ENCODE measurements around the gene RUNX1. TPM values are rescaled to one million over a fixed set of nuclear protein-coding genes. Genes with fewer than 3 reads are reported as not detected.

Gene RUNX1
- total and polyA plus RNA-seq, 2 donors (not counting 3 experiments of a cell fraction or from before 2014, with no cell fraction given): 4.6 to 17.9 TPM

DNA sequence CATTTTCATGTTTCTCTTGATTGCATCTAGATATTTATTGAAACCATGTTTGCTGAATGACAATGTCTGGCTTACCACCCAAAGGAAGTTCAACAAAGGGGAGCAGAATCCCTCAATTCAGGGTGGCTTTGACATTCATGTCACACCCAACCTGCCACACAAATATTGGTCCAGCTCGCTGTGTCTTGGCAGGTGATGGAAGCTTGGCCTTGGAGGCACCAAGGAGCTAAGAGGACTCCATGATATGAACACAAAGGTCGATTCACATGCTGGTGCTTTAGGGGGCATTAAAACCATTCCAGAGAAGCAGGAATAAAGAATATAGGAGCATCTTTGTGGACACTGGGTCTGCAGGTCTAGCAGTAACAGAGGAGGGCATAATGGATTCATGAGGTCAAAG lies 114.8 kb downstream of the RUNX1 start:
- Histone ChIP-seq H3K27me3 (ENCODE audit: control insufficient read depth in 2 of 2, insufficient read depth in 2 of 2, low read length in 2 of 2) (peaks cover 15 to 20% of the 10 kb centered on the region in 2 experiments), H3K9me3 (replicated peaks; ENCODE audit: control insufficient read depth, insufficient read depth, low read length) (no peaks in the 10 kb centered on the region), H3K4me3 (replicated peaks in 1 of 3; ENCODE audit: insufficient read depth in 1 of 3, low read depth in 1 of 3, low read length in 3 of 3) (no peak overlapping the region), H3K4me2 (ENCODE audit: insufficient read depth, low read length) (no peak overlapping the region), H3K36me3 (ENCODE audit: control insufficient read depth in 2 of 2, extremely low read depth in 1 of 2, insufficient read depth in 2 of 2, low read length in 2 of 2) (no peaks in the 10 kb centered on the region), H3K4me1 (ENCODE audit: control insufficient read depth, extremely low read depth, insufficient read depth, low read length) (peaks cover 11% of the 10 kb centered on the region), H4K20me1 (replicated peaks; ENCODE audit: control insufficient read depth, extremely low read depth, insufficient read depth, low read length) (no peaks in the 10 kb centered on the region), H2AFZ (ENCODE audit: low read depth, low read length) (no peak overlapping the region), H3K27ac (ENCODE audit: insufficient read depth, low read depth, low read length) (no peak overlapping the region), H3K79me2 (ENCODE audit: control insufficient read depth, insufficient read depth, low read length) (no peaks in the 10 kb centered on the region), H3K9ac (replicated peaks; ENCODE audit: extremely low read depth, insufficient read depth, low read length) (no peak overlapping the region), H3K9me1 (replicated peaks; ENCODE audit: control insufficient read depth, extremely low read depth, insufficient read depth, low read length) (no peaks in the 10 kb centered on the region)
- ChIA-PET CTCF (interaction anchor here (1.2 to 1.8 kb wide), 5 partner anchors 12 to 906 kb away, joined by 3 to 4 read pairs (median 3); no protein-coding TSS in a partner anchor), POLR2A (no interaction called here)
- DNase-seq (ENCODE audit: low read depth, low spot score) (no peak), FAIRE-seq (no peak)
- intact Hi-C loops (cut with micrococcal nuclease) (no loop called here), dilution Hi-C loops (cut with MboI; ENCODE audit: extremely low pct_ligation_motif_present, low sequenced_read_pairs) (no loop called here)
- BruUV-seq (replicated peaks): no TSS peak
- TF ChIP-seq EZH2 (IDR thresholded peaks at IDR 0.05; ENCODE audit: borderline replicate concordance, low read depth, low read length, severe bottlenecking): no peak

DNA sequence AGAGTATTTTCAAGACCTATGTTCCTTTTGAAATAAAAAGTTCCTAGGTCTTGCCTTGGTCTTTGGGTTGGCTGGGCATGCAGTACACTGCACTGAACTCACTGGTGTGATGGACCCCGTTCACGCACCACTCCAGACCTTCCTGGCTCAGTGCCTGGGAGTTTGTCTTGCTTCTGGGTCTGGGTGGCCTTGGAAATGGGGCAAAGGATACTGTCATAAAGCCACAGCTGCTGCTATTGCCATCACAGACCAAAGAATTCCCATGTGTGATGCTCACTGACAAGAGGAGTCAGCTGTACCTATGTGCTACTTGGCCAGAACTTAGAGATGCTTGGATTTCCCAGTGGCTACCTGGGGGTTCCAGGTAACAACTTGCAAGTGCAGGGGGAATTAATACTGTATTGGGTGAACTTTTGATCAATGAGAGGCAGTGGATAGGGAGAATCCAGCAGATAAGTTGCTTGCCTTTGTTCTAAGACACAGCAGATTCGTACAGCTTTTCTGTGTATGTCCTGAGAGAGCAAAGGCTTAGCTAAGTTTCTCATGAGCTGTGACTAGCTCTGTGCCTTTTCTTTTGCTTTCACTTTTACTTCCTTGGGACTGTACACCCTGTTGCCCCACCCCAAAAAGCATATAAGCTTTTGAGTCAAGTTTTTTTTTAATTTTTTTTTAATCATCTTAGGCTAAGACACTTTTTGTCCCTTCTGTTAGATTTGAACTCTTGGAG lies 115.3 kb downstream of the RUNX1 start:
- dilution Hi-C loops (cut with MboI; ENCODE audit: extremely low pct_ligation_motif_present, low sequenced_read_pairs): no loop called here
- no peak for TF ChIP-seq POLR2A (IDR thresholded peaks at IDR 0.05; ENCODE audit: low read depth, low read length)
- no peak for TF ChIP-seq FOS (IDR thresholded peaks at IDR 0.05; ENCODE audit: borderline replicate concordance, insufficient read depth, low read length)
- no peak for TF ChIP-seq GATA2 (IDR thresholded peaks at IDR 0.05; ENCODE audit: insufficient read depth, insufficient read length, low read depth, low read length)
- no peak for TF ChIP-seq MYC (IDR thresholded peaks at IDR 0.05; ENCODE audit: low read depth, low read length)
- no peak for TF ChIP-seq JUN (IDR thresholded peaks at IDR 0.05; ENCODE audit: borderline replicate concordance, insufficient read depth, insufficient read length, low read depth)
- TF ChIP-seq POLR2AphosphoS5 (IDR thresholded peaks at IDR 0.05; ENCODE audit: insufficient read depth, low read depth, low read length): no peak
- intact Hi-C loops (cut with micrococcal nuclease): no loop called here
- H3K79me2 ChIP-seq (ENCODE audit: control insufficient read depth, insufficient read depth, low read length): no peaks in the 10 kb centered on the region
- no peaks in the 10 kb centered on the region for H3K36me3 ChIP-seq (ENCODE audit: control insufficient read depth in 2 of 2, extremely low read depth in 1 of 2, insufficient read depth in 2 of 2, low read length in 2 of 2)
- H3K4me1 ChIP-seq (ENCODE audit: control insufficient read depth, extremely low read depth, insufficient read depth, low read length): peaks cover 11% of the 10 kb centered on the region
- H3K4me2 ChIP-seq (ENCODE audit: insufficient read depth, low read length): no peak overlapping the region
- CTCF ChIA-PET: interaction anchor here (1.2 to 1.8 kb wide), 5 partner anchors 10 to 907 kb away, joined by 3 to 4 read pairs (median 3); no protein-coding TSS in a partner anchor
- no peaks in the 10 kb centered on the region for H4K20me1 ChIP-seq (replicated peaks; ENCODE audit: control insufficient read depth, extremely low read depth, insufficient read depth, low read length)
- no peak for FAIRE-seq
- POLR2A ChIA-PET: no interaction called here
- BruUV-seq (replicated peaks): no TSS peak
- peaks cover 15 to 20% of the 10 kb centered on the region in 2 experiments for H3K27me3 ChIP-seq (ENCODE audit: control insufficient read depth in 2 of 2, insufficient read depth in 2 of 2, low read length in 2 of 2)
- no peak overlapping the region for H3K27ac ChIP-seq (ENCODE audit: insufficient read depth, low read depth, low read length)
- no peak for DNase-seq (ENCODE audit: low read depth, low spot score)
- H2AFZ ChIP-seq (ENCODE audit: low read depth, low read length): no peak overlapping the region
- no peaks in the 10 kb centered on the region for H3K9me1 ChIP-seq (replicated peaks; ENCODE audit: control insufficient read depth, extremely low read depth, insufficient read depth, low read length)
- H3K4me3 ChIP-seq (replicated peaks in 1 of 3; ENCODE audit: insufficient read depth in 1 of 3, low read depth in 1 of 3, low read length in 3 of 3): no peak overlapping the region
- no peak overlapping the region for H3K9ac ChIP-seq (replicated peaks; ENCODE audit: extremely low read depth, insufficient read depth, low read length)
- H3K9me3 ChIP-seq (replicated peaks; ENCODE audit: control insufficient read depth, insufficient read depth, low read length): no peaks in the 10 kb centered on the region

All from endothelial cell of umbilical vein (primary cell).